ENCODE measurements around the gene LTBP1.

- no peak for TF ChIP-seq FOXM1 (IDR thresholded peaks at IDR 0.05; ENCODE audit: borderline replicate concordance, low read depth)
- no peak for TF ChIP-seq RAD21 (IDR thresholded peaks at IDR 0.05; ENCODE audit: low read depth)
- TF ChIP-seq TCF12 (IDR thresholded peaks at IDR 0.05; ENCODE audit: low read depth) = no peak
- TF ChIP-seq YY1 (IDR thresholded peaks at IDR 0.05; ENCODE audit: low read depth) = no peak
- TF ChIP-seq CEBPB (IDR thresholded peaks at IDR 0.05) = no peak
- TF ChIP-seq NFIC (IDR thresholded peaks at IDR 0.05) = no peak
- no peak for TF ChIP-seq ZBTB7A (IDR thresholded peaks at IDR 0.05; ENCODE audit: low read depth)
- TF ChIP-seq, protein P1, sequence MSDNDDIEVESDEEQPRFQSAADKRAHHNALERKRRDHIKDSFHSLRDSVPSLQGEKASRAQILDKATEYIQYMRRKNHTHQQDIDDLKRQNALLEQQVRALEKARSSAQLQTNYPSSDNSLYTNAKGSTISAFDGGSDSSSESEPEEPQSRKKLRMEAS (IDR thresholded peaks at IDR 0.05) = no peak
- TF ChIP-seq EP300 (IDR thresholded peaks at IDR 0.05; ENCODE audit: borderline replicate concordance) = no peak
- TF ChIP-seq TAF1 (IDR thresholded peaks at IDR 0.05; ENCODE audit: low read depth) = no peak
- TF ChIP-seq CREB1 (IDR thresholded peaks at IDR 0.05; ENCODE audit: low read depth) = no peak
- TF ChIP-seq EGR1 (IDR thresholded peaks at IDR 0.05) = no peak
- TF ChIP-seq REST (IDR thresholded peaks at IDR 0.05; ENCODE audit: low read depth) = no peak
- TF ChIP-seq USF1 (IDR thresholded peaks at IDR 0.05) = no peak
These were observed 346.3 kb downstream of the LTBP1 start for GRCh38 chr2:33292981-33293595.

Data from Ishikawa (cell line).